ENCODE results near the gene CBFA2T3.

DNA sequence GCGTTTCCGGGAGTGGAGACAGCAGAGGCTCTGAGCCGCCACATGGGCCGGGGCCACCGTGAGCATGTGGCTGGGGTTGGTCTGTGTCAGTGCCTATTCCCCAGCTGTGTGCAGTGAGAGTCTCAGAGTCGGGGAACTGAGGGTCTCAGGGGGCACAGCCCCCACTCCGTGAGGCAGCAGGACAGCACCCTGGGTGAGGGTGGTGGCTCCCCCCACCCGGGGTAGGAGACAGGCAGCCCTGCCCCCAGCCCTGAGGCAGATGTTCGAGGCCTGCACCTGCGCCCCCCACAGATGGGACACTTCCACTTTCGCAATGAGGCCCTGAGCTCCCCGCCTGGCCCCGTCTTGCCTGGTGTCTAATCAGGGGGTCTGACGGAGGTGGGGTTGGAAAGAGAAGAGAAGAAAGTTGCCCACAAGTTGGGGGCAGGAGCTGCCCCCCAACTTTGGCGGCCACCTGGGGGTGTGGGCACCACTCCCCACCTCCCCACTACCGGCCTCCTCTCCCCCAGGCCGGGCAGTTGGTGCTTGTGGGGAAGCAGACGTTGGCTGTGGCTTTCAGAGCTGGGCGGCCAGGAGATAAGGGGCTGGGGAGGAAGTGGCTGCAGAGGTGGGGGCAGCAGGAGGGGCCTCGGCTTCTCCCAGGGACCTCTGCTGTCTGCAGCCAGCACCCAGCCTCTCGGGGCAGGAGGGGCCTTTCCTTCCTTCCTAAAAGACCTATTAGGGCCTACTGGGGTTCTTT is 1.8 kb upstream of the CBFA2T3 start:
- TF ChIP-seq, protein P1, sequence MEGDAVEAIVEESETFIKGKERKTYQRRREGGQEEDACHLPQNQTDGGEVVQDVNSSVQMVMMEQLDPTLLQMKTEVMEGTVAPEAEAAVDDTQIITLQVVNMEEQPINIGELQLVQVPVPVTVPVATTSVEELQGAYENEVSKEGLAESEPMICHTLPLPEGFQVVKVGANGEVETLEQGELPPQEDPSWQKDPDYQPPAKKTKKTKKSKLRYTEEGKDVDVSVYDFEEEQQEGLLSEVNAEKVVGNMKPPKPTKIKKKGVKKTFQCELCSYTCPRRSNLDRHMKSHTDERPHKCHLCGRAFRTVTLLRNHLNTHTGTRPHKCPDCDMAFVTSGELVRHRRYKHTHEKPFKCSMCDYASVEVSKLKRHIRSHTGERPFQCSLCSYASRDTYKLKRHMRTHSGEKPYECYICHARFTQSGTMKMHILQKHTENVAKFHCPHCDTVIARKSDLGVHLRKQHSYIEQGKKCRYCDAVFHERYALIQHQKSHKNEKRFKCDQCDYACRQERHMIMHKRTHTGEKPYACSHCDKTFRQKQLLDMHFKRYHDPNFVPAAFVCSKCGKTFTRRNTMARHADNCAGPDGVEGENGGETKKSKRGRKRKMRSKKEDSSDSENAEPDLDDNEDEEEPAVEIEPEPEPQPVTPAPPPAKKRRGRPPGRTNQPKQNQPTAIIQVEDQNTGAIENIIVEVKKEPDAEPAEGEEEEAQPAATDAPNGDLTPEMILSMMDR (IDR thresholded peaks at IDR 0.05), result no peak
- TF ChIP-seq EZH2 (IDR thresholded peaks at IDR 0.05; ENCODE audit: borderline replicate concordance, insufficient read depth, low read depth, low read length, poor library complexity, severe bottlenecking), result no peak

Data from B cell (primary cell).